ENCODE measurements around the gene ZC3H13. TPM values are rescaled to one million over a fixed set of nuclear protein-coding genes. Genes with fewer than 3 reads are reported as not detected.
"Not testable (repeated sequence)": the region's sequence is repeated elsewhere in the genome, so short reads cannot be mapped to it uniquely, and the experiment has no call there.

ZC3H13 gene
- total RNA-seq, 3 donors from 2014 or later (not counting 1 experiment from before 2014, with no cell fraction given): 54.3 to 75.3 (median 65.8) TPM

DNA sequence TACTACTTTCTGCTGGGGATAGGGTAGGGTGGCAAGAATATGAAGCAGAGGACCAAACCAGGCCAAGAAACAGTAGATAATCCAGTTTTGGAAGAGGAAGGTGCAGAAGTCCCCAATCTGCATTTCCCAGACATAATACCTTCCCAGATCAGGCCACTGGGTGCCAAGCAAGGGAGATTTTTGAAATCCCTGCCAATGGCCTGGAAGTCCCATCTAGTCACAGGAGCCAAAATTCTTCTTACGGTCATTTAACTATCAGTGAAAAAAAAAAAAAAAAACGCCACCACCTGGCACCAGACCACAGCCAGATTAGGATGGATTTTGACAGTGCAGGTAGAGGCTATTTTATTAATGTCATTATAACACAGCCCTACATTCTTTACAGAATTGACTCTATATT lies 57.8 kb downstream of the ZC3H13 start:
- no peak overlapping the region for H3K27ac Mint-ChIP-seq
- 100% methylated on average over 1 of the region's 2 CpGs for WGBS (ENCODE audit: insufficient coverage)

DNA sequence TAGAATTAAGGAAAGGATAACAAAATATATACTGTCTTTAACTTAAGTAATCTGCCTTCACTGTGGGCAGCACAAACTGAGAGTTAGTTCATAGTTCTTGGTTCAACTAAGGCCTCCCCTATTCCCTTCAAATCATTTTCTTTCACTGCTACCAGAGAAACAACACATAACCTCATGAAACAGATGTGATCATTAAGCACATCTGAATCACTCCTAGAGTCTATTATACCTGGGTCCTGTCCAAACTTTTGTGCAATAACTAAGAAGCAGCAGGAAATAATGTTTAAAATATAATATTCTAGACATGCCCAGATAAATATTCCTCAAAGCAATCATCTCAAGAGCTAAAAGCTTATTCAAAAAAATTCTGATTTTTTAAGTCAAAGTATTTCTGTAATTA lies 62.9 kb downstream of the ZC3H13 start:
- Mint-ChIP-seq H3K36me3 (peaks cover 26% of the 10 kb centered on the region), H3K9me3 (no peaks in the 10 kb centered on the region), H3K27me3 (ENCODE audit: low read depth in 2 of 2) (no peaks in the 10 kb centered on the region), H3K4me1 (no peaks in the 10 kb centered on the region), H3K27ac (no peak overlapping the region), H3K4me3 (no peak overlapping the region)
- Histone ChIP-seq H3K27me3 (ENCODE audit: control insufficient read depth, insufficient read depth, low read length) (no peaks in the 10 kb centered on the region), H3K36me3 (ENCODE audit: control insufficient read depth, insufficient read depth, low read length) (peaks cover 42% of the 10 kb centered on the region), H3K27ac (ENCODE audit: low read length) (no peak overlapping the region), H3K9me3 (ENCODE audit: control insufficient read depth, insufficient read depth, low read length) (no peaks in the 10 kb centered on the region), H3K4me3 (ENCODE audit: low read length) (no peak overlapping the region), H3K4me1 (ENCODE audit: control insufficient read depth, insufficient read depth, low read length) (no peaks in the 10 kb centered on the region)
- ATAC-seq (no peak), DNase-seq (no peak)
- TF ChIP-seq, protein P1, sequence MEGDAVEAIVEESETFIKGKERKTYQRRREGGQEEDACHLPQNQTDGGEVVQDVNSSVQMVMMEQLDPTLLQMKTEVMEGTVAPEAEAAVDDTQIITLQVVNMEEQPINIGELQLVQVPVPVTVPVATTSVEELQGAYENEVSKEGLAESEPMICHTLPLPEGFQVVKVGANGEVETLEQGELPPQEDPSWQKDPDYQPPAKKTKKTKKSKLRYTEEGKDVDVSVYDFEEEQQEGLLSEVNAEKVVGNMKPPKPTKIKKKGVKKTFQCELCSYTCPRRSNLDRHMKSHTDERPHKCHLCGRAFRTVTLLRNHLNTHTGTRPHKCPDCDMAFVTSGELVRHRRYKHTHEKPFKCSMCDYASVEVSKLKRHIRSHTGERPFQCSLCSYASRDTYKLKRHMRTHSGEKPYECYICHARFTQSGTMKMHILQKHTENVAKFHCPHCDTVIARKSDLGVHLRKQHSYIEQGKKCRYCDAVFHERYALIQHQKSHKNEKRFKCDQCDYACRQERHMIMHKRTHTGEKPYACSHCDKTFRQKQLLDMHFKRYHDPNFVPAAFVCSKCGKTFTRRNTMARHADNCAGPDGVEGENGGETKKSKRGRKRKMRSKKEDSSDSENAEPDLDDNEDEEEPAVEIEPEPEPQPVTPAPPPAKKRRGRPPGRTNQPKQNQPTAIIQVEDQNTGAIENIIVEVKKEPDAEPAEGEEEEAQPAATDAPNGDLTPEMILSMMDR (IDR thresholded peaks at IDR 0.05): no peak
- intact Hi-C loops (cut with micrococcal nuclease): no loop called here

More for the DNA sequence above, 57.8 kb downstream of the ZC3H13 start:
- peaks cover 20% of the 10 kb centered on the region for H3K36me3 ChIP-seq (ENCODE audit: control insufficient read depth, insufficient read depth, low read length)
- no peak overlapping the region for H3K27ac ChIP-seq (ENCODE audit: low read length)
- no peaks in the 10 kb centered on the region for H3K27me3 ChIP-seq (ENCODE audit: control insufficient read depth, insufficient read depth, low read length)
- no peaks in the 10 kb centered on the region for H3K4me1 Mint-ChIP-seq
- ATAC-seq (no peak), DNase-seq (no peak)
- no peaks in the 10 kb centered on the region for H3K4me1 ChIP-seq (ENCODE audit: control insufficient read depth, insufficient read depth, low read length)
- intact Hi-C loops (cut with micrococcal nuclease): no loop called here
- TF ChIP-seq, protein P1 (IDR thresholded peaks at IDR 0.05): no peak
- no peaks in the 10 kb centered on the region for H3K9me3 ChIP-seq (ENCODE audit: control insufficient read depth, insufficient read depth, low read length)
- no peaks in the 10 kb centered on the region for H3K27me3 Mint-ChIP-seq (ENCODE audit: low read depth in 2 of 2)
- H3K4me3 Mint-ChIP-seq: no peak overlapping the region
- no peaks in the 10 kb centered on the region for H3K9me3 Mint-ChIP-seq
- H3K4me3 ChIP-seq (ENCODE audit: low read length): no peak overlapping the region
- no peaks in the 10 kb centered on the region for H3K36me3 Mint-ChIP-seq

DNA sequence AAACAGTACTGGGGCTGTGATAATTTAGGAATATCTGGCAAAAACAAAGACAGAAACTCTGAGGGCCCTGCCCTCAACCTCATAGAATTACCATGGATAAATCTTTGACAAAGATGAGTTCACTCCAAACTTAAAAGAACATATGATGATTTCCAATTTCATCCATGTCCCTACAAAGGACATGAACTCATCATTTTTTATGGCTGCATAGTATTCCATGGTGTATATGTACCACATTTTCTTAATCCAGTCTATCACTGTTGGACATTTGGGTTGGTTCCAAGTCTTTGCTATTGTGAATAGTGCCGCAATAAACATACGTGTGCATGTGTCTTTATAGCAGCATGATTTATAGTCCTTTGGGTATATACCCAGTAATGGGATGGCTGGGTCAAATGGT lies 71.4 kb downstream of the ZC3H13 start:
- H3K27ac Mint-ChIP-seq; ATAC-seq; H3K27me3 Mint-ChIP-seq (ENCODE audit: low read depth in 2 of 2); H3K4me3 ChIP-seq (ENCODE audit: low read length); H3K9me3 Mint-ChIP-seq; H3K27me3 ChIP-seq (ENCODE audit: control insufficient read depth, insufficient read depth, low read length); H3K4me1 ChIP-seq (ENCODE audit: control insufficient read depth, insufficient read depth, low read length); H3K9me3 ChIP-seq (ENCODE audit: control insufficient read depth, insufficient read depth, low read length); H3K27ac ChIP-seq (ENCODE audit: low read length); H3K4me3 Mint-ChIP-seq; intact Hi-C loops (cut with micrococcal nuclease); DNase-seq: not testable (repeated sequence)
- H3K4me1 Mint-ChIP-seq: peaks cover 4 to 14% of the 10 kb centered on the region in 2 donors
- H3K36me3 Mint-ChIP-seq: peaks cover 19% of the 10 kb centered on the region
- H3K36me3 ChIP-seq (ENCODE audit: control insufficient read depth, insufficient read depth, low read length): peaks cover 53% of the 10 kb centered on the region
- no CpG with 5 or more reads among the region's 2 CpGs for WGBS (ENCODE audit: insufficient coverage)

DNA sequence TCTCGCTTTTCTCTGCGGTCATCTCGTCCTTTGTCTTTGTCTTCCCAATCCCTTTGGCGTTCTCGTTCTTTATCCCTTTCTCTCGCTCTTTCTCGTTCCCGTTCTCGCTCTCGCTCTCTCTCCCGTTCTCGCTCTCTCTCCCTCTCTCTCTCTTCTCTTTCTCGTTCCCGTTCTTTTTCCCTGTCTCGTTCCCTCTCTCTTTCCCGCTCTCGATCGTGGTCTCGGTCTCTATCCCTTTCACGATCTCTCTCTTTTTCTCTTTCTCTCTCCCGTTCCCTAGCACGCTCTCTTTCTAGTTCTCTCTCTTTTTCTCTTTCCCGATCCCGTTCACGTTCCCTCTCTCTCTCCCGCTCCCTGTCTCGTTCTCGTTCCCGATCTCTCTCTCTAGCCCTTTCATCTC lies 77.2 kb downstream of the ZC3H13 start:
- no peaks in the 10 kb centered on the region for H3K27me3 ChIP-seq (ENCODE audit: control insufficient read depth, insufficient read depth, low read length)
- no peaks in the 10 kb centered on the region for H3K27me3 Mint-ChIP-seq (ENCODE audit: low read depth in 2 of 2)
- peaks cover 67% of the 10 kb centered on the region for H3K36me3 ChIP-seq (ENCODE audit: control insufficient read depth, insufficient read depth, low read length)

More for the DNA sequence above, 77.2 kb downstream of the ZC3H13 start:
- no peak overlapping the region for H3K27ac ChIP-seq (ENCODE audit: low read length)
- intact Hi-C loops (cut with micrococcal nuclease): no loop called here
- Mint-ChIP-seq H3K4me3 (no peak overlapping the region), H3K4me1 (peaks cover 13 to 19% of the 10 kb centered on the region in 2 donors), H3K36me3 (no peaks in the 10 kb centered on the region), H3K9me3 (no peaks in the 10 kb centered on the region), H3K27ac (peak overlapping the region in 1 of 2 donors; percentile 51)
- no peaks in the 10 kb centered on the region for H3K4me1 ChIP-seq (ENCODE audit: control insufficient read depth, insufficient read depth, low read length)
- H3K9me3 ChIP-seq (ENCODE audit: control insufficient read depth, insufficient read depth, low read length): no peaks in the 10 kb centered on the region
- TF ChIP-seq, protein P1 (IDR thresholded peaks at IDR 0.05): no peak
- ATAC-seq (no peak), DNase-seq (no peak)
- 98% methylated on average over 29 of the region's 29 CpGs for WGBS (ENCODE audit: insufficient coverage)
- no peak overlapping the region for H3K4me3 ChIP-seq (ENCODE audit: low read length)
